Measurements from ENCODE around the gene BACE2.

The BACE2 gene

GRCh38 chr21:41289431-41289830 lies 121.5 kb downstream of the BACE2 start:
- ATAC-seq (ENCODE audit: insufficient read depth, low read depth) (no peak), DNase-seq (no peak)
- no peak overlapping the region for H3K4me2 ChIP-seq (ENCODE audit: insufficient read depth, low read length)
- H3K27ac ChIP-seq (ENCODE audit: low read length): no peak overlapping the region
- H3K9me3 ChIP-seq (ENCODE audit: insufficient read depth, low read length, severe bottlenecking): peaks cover 11% of the 10 kb centered on the region
- TF ChIP-seq EZH2 (IDR thresholded peaks at IDR 0.05; ENCODE audit: borderline replicate concordance, low read depth, low read length, severe bottlenecking) (no peak), CTCF (IDR thresholded peaks at IDR 0.05; ENCODE audit: borderline replicate concordance, extremely low read depth, low read length, poor library complexity, severe bottlenecking) (no peak)
- no peak overlapping the region for H2AFZ ChIP-seq (ENCODE audit: low read depth, low read length)
- H3K4me1 ChIP-seq (ENCODE audit: insufficient read depth, low read length): no peaks in the 10 kb centered on the region
- H3K4me3 ChIP-seq (ENCODE audit: low read depth in 1 of 2, low read length in 2 of 2): no peak overlapping the region
- no peaks in the 10 kb centered on the region for H4K20me1 ChIP-seq (ENCODE audit: insufficient read depth, low read length)
- H3K9ac ChIP-seq (ENCODE audit: low read depth, low read length): no peak overlapping the region
- no peaks in the 10 kb centered on the region for H3K27me3 ChIP-seq (ENCODE audit: insufficient read depth, low read length, poor library complexity)
- H3K79me2 ChIP-seq (ENCODE audit: insufficient read depth, low read length): no peaks in the 10 kb centered on the region
- no peaks in the 10 kb centered on the region for H3K36me3 ChIP-seq (ENCODE audit: insufficient read depth, low read length)

GRCh38 chr21:41290106-41290799 lies 122.3 kb downstream of the BACE2 start:
- H2AFZ ChIP-seq (ENCODE audit: low read depth, low read length): no peak overlapping the region
- no peak overlapping the region for H3K4me2 ChIP-seq (ENCODE audit: insufficient read depth, low read length)
- no peaks in the 10 kb centered on the region for H3K36me3 ChIP-seq (ENCODE audit: insufficient read depth, low read length)
- H3K9ac ChIP-seq (ENCODE audit: low read depth, low read length): no peak overlapping the region
- no peaks in the 10 kb centered on the region for H3K27me3 ChIP-seq (ENCODE audit: insufficient read depth, low read length, poor library complexity)
- H4K20me1 ChIP-seq (ENCODE audit: insufficient read depth, low read length): no peaks in the 10 kb centered on the region
- H3K27ac ChIP-seq (ENCODE audit: low read length): no peak overlapping the region
- no peaks in the 10 kb centered on the region for H3K79me2 ChIP-seq (ENCODE audit: insufficient read depth, low read length)
- H3K4me1 ChIP-seq (ENCODE audit: insufficient read depth, low read length): no peaks in the 10 kb centered on the region
- peaks cover 11% of the 10 kb centered on the region for H3K9me3 ChIP-seq (ENCODE audit: insufficient read depth, low read length, severe bottlenecking)
- H3K4me3 ChIP-seq (ENCODE audit: low read depth in 1 of 2, low read length in 2 of 2): no peak overlapping the region
- TF ChIP-seq EZH2 (IDR thresholded peaks at IDR 0.05; ENCODE audit: borderline replicate concordance, low read depth, low read length, severe bottlenecking) (no peak), CTCF (IDR thresholded peaks at IDR 0.05; ENCODE audit: borderline replicate concordance, extremely low read depth, low read length, poor library complexity, severe bottlenecking) (no peak)
- no peak for ATAC-seq (ENCODE audit: insufficient read depth, low read depth)
- DNase-seq: no peak

GRCh38 chr21:41294548-41295231 lies 126.7 kb downstream of the BACE2 start:
- H3K9ac ChIP-seq (ENCODE audit: low read depth, low read length): no peak overlapping the region
- no peak overlapping the region for H3K4me2 ChIP-seq (ENCODE audit: insufficient read depth, low read length)
- no peak for ATAC-seq (ENCODE audit: insufficient read depth, low read depth)
- H3K27ac ChIP-seq (ENCODE audit: low read length): no peak overlapping the region
- no peak overlapping the region for H3K4me3 ChIP-seq (ENCODE audit: low read depth in 1 of 2, low read length in 2 of 2)
- no peaks in the 10 kb centered on the region for H4K20me1 ChIP-seq (ENCODE audit: insufficient read depth, low read length)
- DNase-seq: no peak
- TF ChIP-seq CTCF (IDR thresholded peaks at IDR 0.05; ENCODE audit: borderline replicate concordance, extremely low read depth, low read length, poor library complexity, severe bottlenecking): no peak
- no peak for TF ChIP-seq EZH2 (IDR thresholded peaks at IDR 0.05; ENCODE audit: borderline replicate concordance, low read depth, low read length, severe bottlenecking)
- peaks cover 11% of the 10 kb centered on the region for H3K9me3 ChIP-seq (ENCODE audit: insufficient read depth, low read length, severe bottlenecking)
- H3K27me3 ChIP-seq (ENCODE audit: insufficient read depth, low read length, poor library complexity): no peaks in the 10 kb centered on the region
- H2AFZ ChIP-seq (ENCODE audit: low read depth, low read length): no peak overlapping the region
- H3K36me3 ChIP-seq (ENCODE audit: insufficient read depth, low read length): no peaks in the 10 kb centered on the region
- H3K4me1 ChIP-seq (ENCODE audit: insufficient read depth, low read length): no peaks in the 10 kb centered on the region
- H3K79me2 ChIP-seq (ENCODE audit: insufficient read depth, low read length): no peaks in the 10 kb centered on the region
